ENCODE results near the gene RECQL5. TPM values are rescaled to one million over a fixed set of nuclear protein-coding genes. Genes with fewer than 3 reads are reported as not detected.
A peak's percentile ranks its signal among the peaks of the same experiment; 100 is the strongest.

Gene RECQL5
- total and polyA plus RNA-seq, 2 of the 8 experiments (the other 6 are each of a cell fraction or from before 2014, with no cell fraction given) = 15.1 to 41.1 TPM

- no peak for TF ChIP-seq CHD7 (IDR thresholded peaks at IDR 0.05; ENCODE audit: insufficient replicate concordance, low read length)
- TF ChIP-seq CREB1 (IDR thresholded peaks at IDR 0.05) = no peak
- no peak for TF ChIP-seq TEAD4 (IDR thresholded peaks at IDR 0.05; ENCODE audit: low read depth, low read length)
- TF ChIP-seq CHD2 (IDR thresholded peaks at IDR 0.05; ENCODE audit: low read length) = no peak
- TF ChIP-seq TBP (IDR thresholded peaks at IDR 0.05; ENCODE audit: low read depth, low read length) = 0 out of 2 replicates have a peak, but pooled peaks have one; percentile 27
- peak; percentile 15; the same call in 1 of the 2 replicates for TF ChIP-seq CEBPB (IDR thresholded peaks at IDR 0.05; ENCODE audit: low read depth, low read length)
- no peak for TF ChIP-seq KDM5A (IDR thresholded peaks at IDR 0.05; ENCODE audit: low read length)
- no peak for TF ChIP-seq TAF1 (IDR thresholded peaks at IDR 0.05; ENCODE audit: low read depth, low read length)
- TF ChIP-seq HDAC2 (IDR thresholded peaks at IDR 0.05; ENCODE audit: borderline replicate concordance in 1 of 2, low read depth in 2 of 2, low read length in 2 of 2) = peak; percentile 74 to 95; a peak in 2 of 4 replicates
- TF ChIP-seq JUN (IDR thresholded peaks at IDR 0.05; ENCODE audit: low read depth, low read length) = no peak
Measured at GRCh38 chr17:75633486-75634375, 33.2 kb downstream of the RECQL5 start (continued).

Data from H1 (cell line).